ENCODE data around the gene INHBC. TPM values are rescaled to one million over a fixed set of nuclear protein-coding genes. Genes with fewer than 3 reads are reported as not detected.

INHBC gene
- total RNA-seq, 1 donor from 2014 or later: not detected

- peaks cover 3% of the 10 kb centered on the region for H3K27me3 ChIP-seq (ENCODE audit: control insufficient read depth, insufficient read depth, low read length)
- TF ChIP-seq, protein P1, sequence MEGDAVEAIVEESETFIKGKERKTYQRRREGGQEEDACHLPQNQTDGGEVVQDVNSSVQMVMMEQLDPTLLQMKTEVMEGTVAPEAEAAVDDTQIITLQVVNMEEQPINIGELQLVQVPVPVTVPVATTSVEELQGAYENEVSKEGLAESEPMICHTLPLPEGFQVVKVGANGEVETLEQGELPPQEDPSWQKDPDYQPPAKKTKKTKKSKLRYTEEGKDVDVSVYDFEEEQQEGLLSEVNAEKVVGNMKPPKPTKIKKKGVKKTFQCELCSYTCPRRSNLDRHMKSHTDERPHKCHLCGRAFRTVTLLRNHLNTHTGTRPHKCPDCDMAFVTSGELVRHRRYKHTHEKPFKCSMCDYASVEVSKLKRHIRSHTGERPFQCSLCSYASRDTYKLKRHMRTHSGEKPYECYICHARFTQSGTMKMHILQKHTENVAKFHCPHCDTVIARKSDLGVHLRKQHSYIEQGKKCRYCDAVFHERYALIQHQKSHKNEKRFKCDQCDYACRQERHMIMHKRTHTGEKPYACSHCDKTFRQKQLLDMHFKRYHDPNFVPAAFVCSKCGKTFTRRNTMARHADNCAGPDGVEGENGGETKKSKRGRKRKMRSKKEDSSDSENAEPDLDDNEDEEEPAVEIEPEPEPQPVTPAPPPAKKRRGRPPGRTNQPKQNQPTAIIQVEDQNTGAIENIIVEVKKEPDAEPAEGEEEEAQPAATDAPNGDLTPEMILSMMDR (IDR thresholded peaks at IDR 0.05; ENCODE audit: insufficient read depth, low read length, poor library complexity, severe bottlenecking): no peak
- H3K36me3 ChIP-seq (ENCODE audit: control insufficient read depth, insufficient read depth, low read length): no peaks in the 10 kb centered on the region
- H3K4me3 ChIP-seq (ENCODE audit: low read depth, low read length): peak within 1 kb of the TSS; percentile 61
- DNase-seq (ENCODE audit: low read depth): no peak
Measured at GRCh38 chr12:57459750-57460467, 25.3 kb downstream of the INHBC start, which contains the start of gene GLI1. Gene GLI1 (plus strand): TSS chr12:57459785. CDS start chr12:57463692, 3,907 bp downstream.

DNA sequence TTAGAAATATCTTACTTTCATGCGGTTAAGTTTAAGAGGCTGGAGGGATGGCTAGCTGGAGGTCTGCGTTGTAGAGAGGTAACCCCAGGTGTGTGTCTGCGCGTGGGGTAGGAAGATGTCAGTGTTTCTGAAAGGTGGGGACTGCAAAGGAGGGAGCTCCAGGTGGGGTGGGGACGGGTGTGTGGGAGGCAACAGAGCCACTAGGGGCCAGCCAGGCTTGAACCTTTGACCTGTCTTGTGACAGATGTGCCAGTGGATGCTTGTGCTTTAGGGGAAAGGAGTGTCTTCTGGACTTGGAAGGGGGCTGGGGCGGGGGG lies 25.8 kb downstream of the INHBC start:
- Histone ChIP-seq H3K36me3 (ENCODE audit: control insufficient read depth, insufficient read depth, low read length) (no peaks in the 10 kb centered on the region), H3K4me3 (ENCODE audit: low read depth, low read length) (peak overlapping the region; percentile 61), H3K27me3 (ENCODE audit: control insufficient read depth, insufficient read depth, low read length) (peaks cover 6% of the 10 kb centered on the region)
- no peak for DNase-seq (ENCODE audit: low read depth)
- TF ChIP-seq, protein P1 (IDR thresholded peaks at IDR 0.05; ENCODE audit: insufficient read depth, low read length, poor library complexity, severe bottlenecking): no peak

GRCh38 chr12:57460841-57461275 lies 26.3 kb downstream of the INHBC start:
- TF ChIP-seq, protein P1 (IDR thresholded peaks at IDR 0.05; ENCODE audit: insufficient read depth, low read length, poor library complexity, severe bottlenecking): no peak
- peak overlapping the region; percentile 61 for H3K4me3 ChIP-seq (ENCODE audit: low read depth, low read length)
- no peaks in the 10 kb centered on the region for H3K36me3 ChIP-seq (ENCODE audit: control insufficient read depth, insufficient read depth, low read length)
- no peak for DNase-seq (ENCODE audit: low read depth)
- H3K27me3 ChIP-seq (ENCODE audit: control insufficient read depth, insufficient read depth, low read length): peaks cover 9% of the 10 kb centered on the region

GRCh38 chr12:57461276-57461916 lies 26.8 kb downstream of the INHBC start:
- TF ChIP-seq, protein P1 (IDR thresholded peaks at IDR 0.05; ENCODE audit: insufficient read depth, low read length, poor library complexity, severe bottlenecking): no peak
- Histone ChIP-seq H3K27me3 (ENCODE audit: control insufficient read depth, insufficient read depth, low read length) (peaks cover 9% of the 10 kb centered on the region), H3K4me3 (ENCODE audit: low read depth, low read length) (peak overlapping the region; percentile 61), H3K36me3 (ENCODE audit: control insufficient read depth, insufficient read depth, low read length) (no peaks in the 10 kb centered on the region)
- no peak for DNase-seq (ENCODE audit: low read depth)

DNA sequence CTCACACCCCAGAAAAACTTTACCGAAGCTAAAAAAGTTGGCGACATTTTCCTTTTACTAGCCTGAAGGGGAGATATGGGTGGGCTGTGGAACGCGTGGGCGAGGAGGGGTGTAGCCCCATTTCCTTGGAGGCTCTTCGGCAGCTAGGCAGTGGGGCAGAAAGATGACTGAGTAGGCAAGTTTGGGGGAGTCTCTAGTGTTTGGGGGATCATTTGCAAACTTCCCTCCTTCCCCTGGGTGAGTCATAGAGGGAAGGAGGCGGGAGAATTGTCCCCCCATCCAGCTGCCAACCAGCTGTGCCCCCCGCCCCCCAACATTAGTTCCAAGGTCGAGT lies 27.3 kb downstream of the INHBC start:
- H3K4me3 ChIP-seq (ENCODE audit: low read depth, low read length): peak overlapping the region; percentile 61
- no peaks in the 10 kb centered on the region for H3K36me3 ChIP-seq (ENCODE audit: control insufficient read depth, insufficient read depth, low read length)
- no peak for DNase-seq (ENCODE audit: low read depth)
- TF ChIP-seq, protein P1 (IDR thresholded peaks at IDR 0.05; ENCODE audit: insufficient read depth, low read length, poor library complexity, severe bottlenecking): no peak
- H3K27me3 ChIP-seq (ENCODE audit: control insufficient read depth, insufficient read depth, low read length): peaks cover 9% of the 10 kb centered on the region

Measured in kidney epithelial cell (primary cell).